Right cardiac atrium (tissue), 5 donors: ENCODE results near the gene DMRTA2. TPM values are rescaled to one million over a fixed set of nuclear protein-coding genes. Genes with fewer than 3 reads are reported as not detected.
"Not testable (repeated sequence)": the region's sequence is repeated elsewhere in the genome, so short reads cannot be mapped to it uniquely, and the experiment has no call there.

Experiments
- ATAC-seq, 2 donors: fragments of 200-7000 bp; cut with Tn5 transposase; one replicate each; pipeline versions ENCODE4 v1.8.0 to v1.9.1; 2020; ENCODE audit warnings: moderate library complexity in 2 of 2, mild to moderate bottlenecking in 1 of 2
- DNase-seq, 3 donors: peaks; one replicate each; pipeline ENCODE4 v3.0.0-alpha.2; 2020
- H3K27ac ChIP-seq: one replicate; pipeline ENCODE4 v1.5.1; 2013; ENCODE audit warnings: mild to moderate bottlenecking, low read length, control low read depth, moderate library complexity
- H3K27me3 ChIP-seq: one replicate; pipeline ENCODE4 v1.6.1; 2013; ENCODE audit not compliant: control insufficient read depth, insufficient read depth
- H3K4me1 ChIP-seq: one replicate; pipeline ENCODE4 v1.6.1; 2013; ENCODE audit warnings: low read length; ENCODE audit not compliant: control insufficient read depth, insufficient read depth
- H3K4me3 ChIP-seq: one replicate; pipeline ENCODE4 v1.5.1; 2013; ENCODE audit warnings: low read length, control low read depth
- H3K9me3 ChIP-seq: one replicate; pipeline ENCODE4 v1.6.1; 2013; ENCODE audit warnings: low read length; ENCODE audit not compliant: control insufficient read depth
- whole genome bisulfite sequencing: extraction: QIAGEN DNeasy Blood & Tissue Kit; methylation state at CpG from one replicate; pipeline ENCODE4 v1.1.7; 2013; 5-methylcytosine and 5-hydroxymethylcytosine counted together
- intact Hi-C, 4 donors: fragments of 100-400 bp; cut with DNase I; formaldehyde crosslinking; loops; one replicate each; pipeline versions ENCODE4 v1.11.0 to v1.14.0; 2022 to 2023
- polyA plus RNA-seq: library from polyadenylated mRNA; stranded (reverse); fragments of 200-250 nt; gene quantifications from one replicate; pipeline ENCODE4 v1.2.3, GENCODE V29; 2013
- total RNA-seq, 4 donors: library from RNA; stranded (reverse); fragmentation: NEBNext Ultra II Directional; extraction: Animal tissue kit (Norgen Biotek cat#: 25700); gene quantifications; one replicate each; pipeline ENCODE4 v1.2.1, GENCODE V29; 2021
- donor health status: healthy with polysubstance abuse.
- donor health status: DM: no; HTN: yes; CAD: no.
- donor health status: DM: no; HTN: no; CAD: no.
- donor health status: DM: no; HTN: yes; CAD: no; lungs with severe emphysema.
- donor health status: DM: yes; HTN: yes; CAD: no.

DMRTA2 gene
- total and polyA plus RNA-seq, 5 donors = 0.05 TPM; not detected in 4

- Histone ChIP-seq H3K27ac (no peak overlapping the region), H3K27me3 (no peaks in the 10 kb centered on the region), H3K4me1 (peaks cover 4% of the 10 kb centered on the region), H3K9me3 (no peaks in the 10 kb centered on the region), H3K4me3 (no peak overlapping the region)
- DNase-seq (no peak), ATAC-seq (no peak)
- 3% methylated on average over 46 of the region's 46 CpGs for WGBS
- intact Hi-C loops = no loop called here
Measured at GRCh38 chr1:50416553-50417453, 6.4 kb downstream of the DMRTA2 start.

- DNase-seq (no peak), ATAC-seq (no peak)
- 2% methylated on average over 25 of the region's 25 CpGs for WGBS
- Histone ChIP-seq H3K27me3 (no peaks in the 10 kb centered on the region), H3K4me1 (peaks cover 4% of the 10 kb centered on the region), H3K27ac (no peak overlapping the region), H3K9me3 (no peaks in the 10 kb centered on the region), H3K4me3 (no peak overlapping the region)
- intact Hi-C loops = no loop called here
Measured at GRCh38 chr1:50416150-50416527, 7.1 kb downstream of the DMRTA2 start.

- DNase-seq (no peak), ATAC-seq (no peak)
- intact Hi-C loops = no loop called here
- Histone ChIP-seq H3K4me3 (no peak overlapping the region), H3K4me1 (no peaks in the 10 kb centered on the region), H3K27ac (no peak overlapping the region), H3K9me3 (no peaks in the 10 kb centered on the region), H3K27me3 (peaks cover 4% of the 10 kb centered on the region)
- WGBS = 3% methylated on average over 56 of the region's 56 CpGs
Measured at GRCh38 chr1:50415235-50416149, 7.8 kb downstream of the DMRTA2 start.

GRCh38 chr1:50414853-50415234 is 8.4 kb downstream of the DMRTA2 start:
- H3K27me3 ChIP-seq = peaks cover 4% of the 10 kb centered on the region
- no peaks in the 10 kb centered on the region for H3K4me1 ChIP-seq

GRCh38 chr1:50412813-50413476 is 10.3 kb downstream of the DMRTA2 start:
- Histone ChIP-seq H3K27me3 (peaks cover 4% of the 10 kb centered on the region), H3K9me3 (no peaks in the 10 kb centered on the region), H3K27ac (no peak overlapping the region), H3K4me1 (no peaks in the 10 kb centered on the region), H3K4me3 (no peak overlapping the region)
- DNase-seq (no peak), ATAC-seq (no peak)
- 90% methylated on average over 1 of the region's 1 CpG for WGBS
- intact Hi-C loops = no loop called here

More at GRCh38 chr1:50414853-50415234, 8.4 kb downstream of the DMRTA2 start:
- DNase-seq (no peak), ATAC-seq (no peak)
- Histone ChIP-seq H3K9me3 (no peaks in the 10 kb centered on the region), H3K27ac (no peak overlapping the region), H3K4me3 (no peak overlapping the region)
- intact Hi-C loops = no loop called here
- WGBS = 36% methylated on average over 7 of the region's 7 CpGs

GRCh38 chr1:50405814-50406213 is 17.4 kb downstream of the DMRTA2 start:
- WGBS = 85% methylated on average over 4 of the region's 4 CpGs
- no peak for DNase-seq
- H3K4me1 ChIP-seq = no peaks in the 10 kb centered on the region
- peaks cover 1% of the 10 kb centered on the region for H3K27me3 ChIP-seq
- no peak for ATAC-seq
- H3K9me3 ChIP-seq = no peaks in the 10 kb centered on the region
- H3K27ac ChIP-seq = no peak overlapping the region
- intact Hi-C loops = no loop called here
- H3K4me3 ChIP-seq = no peak overlapping the region

- ATAC-seq (no peak), DNase-seq (no peak)
- Histone ChIP-seq H3K27ac (no peak overlapping the region), H3K9me3 (no peaks in the 10 kb centered on the region), H3K27me3 (no peaks in the 10 kb centered on the region), H3K4me1 (no peaks in the 10 kb centered on the region), H3K4me3 (no peak overlapping the region)
- intact Hi-C loops = no loop called here
- WGBS = 46% methylated on average over 2 of the region's 2 CpGs
Measured at GRCh38 chr1:50393522-50394120, 29.6 kb downstream of the DMRTA2 start.

GRCh38 chr1:50381551-50381950 is 41.7 kb downstream of the DMRTA2 start:
- peak in 1 of 3 donors; percentile 39 for DNase-seq
- ATAC-seq, H3K4me3 ChIP-seq, H3K27ac ChIP-seq, H3K9me3 ChIP-seq, H3K4me1 ChIP-seq, H3K27me3 ChIP-seq, intact Hi-C loops: not testable (repeated sequence)
- WGBS = 98% methylated on average over 33 of the region's 33 CpGs

GRCh38 chr1:50378770-50379169 is 44.5 kb downstream of the DMRTA2 start:
- no peak for ATAC-seq
- no peak overlapping the region for H3K27ac ChIP-seq
- no peaks in the 10 kb centered on the region for H3K4me1 ChIP-seq
- intact Hi-C loops = no loop called here
- no peak for DNase-seq
- no peaks in the 10 kb centered on the region for H3K27me3 ChIP-seq
- 88% methylated on average over 2 of the region's 2 CpGs for whole genome bisulfite sequencing
- no peaks in the 10 kb centered on the region for H3K9me3 ChIP-seq
- H3K4me3 ChIP-seq = no peak overlapping the region

GRCh38 chr1:50373532-50373931 is 49.7 kb downstream of the DMRTA2 start:
- no peaks in the 10 kb centered on the region for H3K9me3 ChIP-seq
- intact Hi-C loops = no loop called here
- no peak overlapping the region for H3K27ac ChIP-seq
- no peaks in the 10 kb centered on the region for H3K27me3 ChIP-seq
- WGBS = 71% methylated on average over 1 of the region's 1 CpG
- ATAC-seq (no peak), DNase-seq (no peak)
- H3K4me3 ChIP-seq = no peak overlapping the region
- no peaks in the 10 kb centered on the region for H3K4me1 ChIP-seq
